ENCODE data around the gene HIBCH.

- TF ChIP-seq MBD1 (CRISPR knock-in tag; IDR thresholded peaks at IDR 0.05) (no peak), ZNF224 (CRISPR knock-in tag; IDR thresholded peaks at IDR 0.05) (no peak), LEF1 (IDR thresholded peaks at IDR 0.05) (no peak), MYC (IDR thresholded peaks at IDR 0.05; ENCODE audit: low read depth, low read length) (no peak), MYC (CRISPR knock-in tag; IDR thresholded peaks at IDR 0.05; ENCODE audit: borderline replicate concordance, low read depth) (no peak), BCLAF1 (IDR thresholded peaks at IDR 0.05; ENCODE audit: borderline replicate concordance in 1 of 2, control insufficient read depth in 1 of 2, low read depth in 2 of 2, low read length in 1 of 2) (no peak), MLX (CRISPR knock-in tag; conservative IDR thresholded peaks at IDR 0.05) (no peak), GABPB1 (CRISPR knock-in tag; IDR thresholded peaks at IDR 0.05) (no peak), ZNF436 (CRISPR knock-in tag; IDR thresholded peaks at IDR 0.05) (no peak), DPF2 (IDR thresholded peaks at IDR 0.05) (no peak), POLR2A (conservative IDR thresholded peaks at IDR 0.05) (no peak), EHMT2 (IDR thresholded peaks at IDR 0.05) (no peak), GABPA (tag; conservative IDR thresholded peaks at IDR 0.05; ENCODE audit: low read depth) (no peak), CTCF (IDR thresholded peaks at IDR 0.05 in 2 of 3, conservative IDR thresholded peaks at IDR 0.05 in 1 of 3; ENCODE audit: insufficient read depth in 2 of 3, low read depth in 1 of 3, low read length in 3 of 3) (no peak), CEBPG (CRISPR knock-in tag; IDR thresholded peaks at IDR 0.05) (no peak), CEBPG (tag; conservative IDR thresholded peaks at IDR 0.05 in 1 of 2, IDR thresholded peaks at IDR 0.05 in 1 of 2) (no peak)
These were observed 16.8 kb upstream of the HIBCH start for GRCh38 chr2:190336420-190336819.

Measured in K562 (cell line).